HG03460 (cell line): ENCODE results near the gene TRIM10.
"Not testable (repeated sequence)": the region's sequence is repeated elsewhere in the genome, so short reads cannot be mapped to it uniquely, and the experiment has no call there.

Experiments used
- ATAC-seq: cut with Tn5 transposase; IDR thresholded peaks from one replicate; pipeline ENCODE4 v1.9.1; 2021; ENCODE audit not compliant: unreplicated experiment

The TRIM10 gene

DNA sequence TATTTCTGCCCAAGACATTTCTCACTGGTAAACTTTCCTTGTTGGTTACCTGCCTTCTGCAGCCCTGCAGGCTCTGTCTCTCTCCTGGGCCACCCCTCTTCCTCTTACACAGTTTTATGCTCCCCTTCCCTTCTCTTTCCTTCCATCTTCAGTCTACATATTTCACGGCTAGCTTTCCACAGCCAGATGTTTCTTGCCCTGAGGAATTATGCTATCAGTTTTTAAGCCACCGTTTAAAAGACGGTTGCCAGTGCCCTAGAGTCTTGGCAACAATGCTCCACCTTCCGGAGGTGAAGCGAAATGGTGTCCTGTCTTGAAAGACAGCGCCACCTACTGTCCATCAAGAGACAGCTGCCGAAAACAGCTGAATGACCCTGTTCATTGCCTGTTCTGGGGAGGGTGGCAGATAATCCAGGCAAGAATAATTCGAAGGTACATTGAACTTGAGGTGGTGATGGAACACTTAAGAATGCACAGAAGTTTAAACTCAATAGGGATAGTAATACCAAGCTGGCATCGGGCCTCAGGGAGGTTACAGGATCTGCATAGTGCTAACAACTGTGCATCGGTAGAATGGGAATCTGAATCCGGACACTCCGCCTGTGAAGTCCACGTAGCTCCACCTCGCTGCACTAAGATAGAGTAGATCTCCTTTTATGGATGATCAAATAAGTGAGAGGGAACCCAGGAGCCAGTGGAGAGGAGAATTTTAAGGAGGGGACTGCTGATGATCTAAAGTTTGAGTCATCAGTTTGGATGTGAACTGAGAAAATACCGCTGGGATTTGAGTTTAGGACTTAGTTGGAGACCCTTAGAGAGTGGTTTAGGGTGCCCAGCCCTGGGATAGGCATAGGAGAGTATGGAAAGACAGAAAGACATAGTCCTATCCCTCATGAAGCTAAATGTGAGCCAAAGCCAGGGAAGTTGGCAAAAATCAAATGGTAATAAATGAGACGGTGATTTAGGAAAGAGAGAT, 29.8 kb downstream of the TRIM10 start:
- no peak for ATAC-seq

DNA sequence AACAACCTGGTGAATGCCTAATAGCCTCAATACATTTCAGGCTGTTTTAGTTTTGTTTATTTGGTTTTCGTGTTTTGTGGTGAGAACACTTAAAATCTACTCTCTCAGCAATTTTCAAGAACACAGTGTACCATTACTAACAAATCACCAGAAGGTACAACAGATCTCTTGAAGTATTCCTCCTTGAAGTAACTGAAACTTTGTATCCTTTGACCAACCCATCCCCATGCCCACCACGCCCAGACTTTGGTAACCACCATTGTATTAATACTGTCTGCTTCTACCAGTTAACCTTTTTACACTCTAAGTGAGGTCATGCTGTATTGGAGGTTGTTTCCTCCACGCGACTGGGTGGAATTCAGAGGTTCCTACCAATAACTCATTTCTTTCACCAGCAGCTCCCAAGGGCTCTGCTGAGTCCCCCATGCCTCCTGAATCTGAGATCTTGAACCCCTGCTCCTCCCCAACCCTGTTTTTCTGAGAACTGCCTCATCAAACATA, 30.8 kb downstream of the TRIM10 start:
- no peak for ATAC-seq

DNA sequence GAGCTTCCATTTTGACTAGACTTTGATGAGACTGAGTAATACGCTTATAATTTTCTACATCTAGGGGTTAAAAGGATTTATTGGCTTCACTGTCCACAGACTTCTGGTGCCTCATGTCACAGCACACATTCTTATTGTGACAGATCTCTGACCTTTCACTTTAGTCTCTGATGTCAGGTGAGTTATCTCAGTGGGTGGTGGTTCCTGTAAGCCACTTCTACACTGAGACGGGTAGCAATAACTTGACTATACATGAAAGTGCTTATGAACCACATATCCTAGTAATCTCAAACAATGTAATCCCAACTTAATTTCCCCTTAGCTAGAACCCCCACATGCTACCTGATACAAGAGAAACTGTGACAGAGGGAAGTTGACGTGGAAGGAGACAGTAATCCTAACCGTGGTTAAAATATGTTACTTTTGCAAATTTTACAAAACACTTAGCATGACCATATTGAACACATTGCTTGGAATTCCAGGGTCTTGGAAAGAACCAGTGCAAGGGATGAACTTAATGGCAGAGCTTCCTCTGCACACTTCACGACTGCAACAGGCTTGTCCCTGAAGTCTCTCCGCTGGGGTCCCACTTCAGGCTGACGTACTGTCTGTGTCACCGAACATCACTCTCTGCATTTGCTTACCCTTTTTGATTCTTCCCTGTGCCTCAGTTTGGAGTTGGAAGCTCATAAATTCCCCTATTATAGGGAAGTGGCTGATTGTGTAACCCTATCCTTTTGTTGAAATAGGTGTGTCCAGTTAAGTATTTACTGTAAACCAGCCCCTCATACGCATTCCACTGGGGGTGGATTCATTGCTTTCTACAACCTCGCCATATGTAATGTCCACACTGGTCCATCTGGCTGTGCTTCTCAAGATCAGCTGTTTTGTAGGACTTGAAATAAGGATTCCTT, 31.5 kb downstream of the TRIM10 start:
- no peak for ATAC-seq

DNA sequence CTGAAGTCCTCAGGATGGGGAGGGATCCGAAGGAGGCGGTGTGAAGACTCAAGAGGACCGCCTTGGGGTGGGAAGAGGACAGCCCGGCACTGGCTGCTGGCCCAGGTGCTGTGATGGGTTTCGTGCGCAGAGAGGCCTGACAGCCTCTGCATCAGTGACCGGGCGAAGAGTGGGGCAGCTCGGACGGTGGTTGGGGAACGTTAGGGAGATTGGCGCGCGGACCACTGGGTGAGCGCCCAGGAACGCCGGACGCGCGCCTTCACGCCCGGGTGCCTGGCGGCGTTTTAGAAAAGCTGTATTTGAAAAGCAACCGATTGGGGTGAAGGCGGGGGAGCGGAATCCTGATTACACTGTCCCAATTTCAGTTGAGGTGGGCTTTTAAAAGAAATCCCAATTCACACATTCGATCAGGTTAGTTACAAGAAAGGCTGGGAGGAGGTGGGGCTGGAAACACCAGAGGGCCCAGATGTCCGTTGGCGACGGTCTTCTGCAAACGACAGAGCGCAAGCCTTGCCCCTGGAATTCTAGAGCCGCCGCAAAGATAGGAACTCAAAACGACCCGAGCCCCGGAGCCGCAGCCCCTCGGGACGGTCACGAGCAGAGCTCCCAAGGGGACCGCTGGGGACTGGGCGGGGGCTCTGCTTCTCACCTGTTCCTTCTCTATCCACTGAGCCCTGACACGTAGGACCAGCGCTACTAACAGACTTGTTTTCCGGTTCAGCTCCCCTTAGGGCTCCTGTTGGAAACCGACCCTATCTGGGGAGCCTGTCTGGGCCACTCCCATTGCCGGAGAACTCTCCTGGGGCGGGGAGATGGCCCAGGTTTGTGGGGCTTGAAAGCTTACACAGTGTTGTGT, 33.5 kb downstream of the TRIM10 start:
- ATAC-seq = no peak

DNA sequence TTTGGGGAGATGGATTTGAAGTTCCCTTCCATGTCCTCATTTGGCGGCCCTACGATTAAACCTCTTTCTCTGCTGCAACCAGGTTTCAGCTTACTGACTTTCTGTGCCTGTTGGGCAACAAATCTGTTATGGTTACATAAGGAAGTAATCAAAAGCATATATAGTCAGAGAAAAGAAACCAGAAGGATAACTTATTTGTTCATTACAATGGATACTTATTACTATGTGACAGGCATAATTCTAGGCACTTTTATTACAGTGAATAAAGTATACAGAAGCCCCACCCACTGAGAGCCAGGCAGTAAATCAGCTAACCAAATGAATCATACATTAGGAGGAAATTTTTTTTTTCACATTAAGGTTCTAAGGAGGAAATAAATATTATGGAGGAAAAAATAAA, 38.5 kb downstream of the TRIM10 start:
- no peak for ATAC-seq

DNA sequence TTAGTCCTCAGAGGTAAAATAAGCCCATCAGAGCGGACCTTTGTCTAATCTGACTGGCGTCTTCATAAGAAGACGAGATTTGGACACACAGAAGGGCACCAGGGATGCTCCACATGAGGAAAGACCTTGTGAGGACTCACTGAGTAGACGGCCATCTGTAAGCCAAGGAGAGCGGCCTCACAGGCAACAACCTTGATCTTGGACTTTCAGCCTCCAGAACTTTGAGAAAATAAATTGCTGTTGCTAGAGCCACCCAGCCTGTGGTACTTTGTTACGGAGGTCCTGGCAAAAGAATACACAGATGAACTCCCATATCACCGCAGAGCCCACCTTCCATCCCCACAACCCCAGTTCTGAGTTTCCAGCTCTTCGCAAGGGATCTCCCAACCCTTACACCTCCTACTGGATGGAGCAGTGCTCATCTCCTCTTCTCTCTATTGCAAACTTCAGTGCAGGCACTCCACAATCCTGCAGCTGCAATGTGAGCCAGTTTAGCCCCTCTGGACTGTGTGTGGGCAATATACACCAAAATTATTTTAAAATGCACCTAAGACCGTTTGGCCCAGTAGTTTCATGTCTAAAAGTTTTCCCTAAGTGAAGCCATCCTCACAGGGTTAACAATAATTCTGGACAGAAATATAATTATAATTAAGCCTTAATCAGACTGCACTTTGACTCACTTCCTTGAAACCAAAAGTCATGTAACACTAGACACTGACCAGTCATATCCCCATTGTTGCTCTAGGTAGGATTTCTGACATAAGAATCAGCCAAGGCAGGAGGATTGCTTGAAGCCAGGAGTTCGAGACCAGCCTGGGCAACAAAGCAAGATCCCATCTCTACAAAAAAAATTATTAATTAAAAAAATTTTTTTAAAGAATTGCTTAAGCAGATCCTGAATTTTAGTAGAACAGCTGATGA, 39.3 kb downstream of the TRIM10 start:
- no peak for ATAC-seq

DNA sequence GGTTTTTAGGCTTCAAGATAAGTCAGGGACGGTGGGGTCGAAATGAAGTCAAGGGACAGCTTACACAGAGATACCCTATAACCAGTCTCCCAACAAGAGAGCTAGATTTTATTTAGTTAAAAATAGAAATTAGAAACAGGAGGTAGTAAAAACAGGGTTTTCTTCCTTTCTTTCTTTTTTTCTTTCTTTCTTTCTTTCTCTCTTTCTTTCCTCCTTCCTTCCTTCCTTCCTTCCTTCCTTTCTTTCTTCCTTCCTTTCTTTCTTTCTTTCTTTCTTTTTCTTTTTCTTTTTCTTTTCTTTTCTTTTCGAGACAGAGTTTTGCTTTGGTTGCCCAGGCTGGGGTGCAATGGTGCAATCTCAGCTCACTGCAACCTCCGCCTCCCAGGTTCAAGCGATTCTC, 42.3 kb downstream of the TRIM10 start:
- not testable (repeated sequence) for ATAC-seq

DNA sequence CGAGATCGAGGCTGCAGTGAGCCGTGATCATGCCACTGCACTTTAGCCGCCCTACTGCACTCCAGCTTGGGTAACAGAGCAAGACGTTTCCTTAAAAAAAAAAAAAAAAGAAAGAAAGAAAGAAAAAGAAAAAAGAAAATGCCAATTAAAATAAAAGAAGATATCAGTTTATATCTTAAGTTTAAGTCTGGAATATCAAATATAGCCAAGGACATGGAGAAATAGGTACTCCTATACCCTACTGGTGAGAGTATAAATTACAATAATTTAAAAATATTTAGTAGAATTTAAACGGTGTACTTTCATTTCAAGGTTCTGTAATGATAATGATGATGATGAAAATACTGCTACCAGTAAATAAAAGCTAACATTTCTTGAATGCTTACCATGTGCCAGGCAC, 44.3 kb downstream of the TRIM10 start:
- ATAC-seq = no peak

DNA sequence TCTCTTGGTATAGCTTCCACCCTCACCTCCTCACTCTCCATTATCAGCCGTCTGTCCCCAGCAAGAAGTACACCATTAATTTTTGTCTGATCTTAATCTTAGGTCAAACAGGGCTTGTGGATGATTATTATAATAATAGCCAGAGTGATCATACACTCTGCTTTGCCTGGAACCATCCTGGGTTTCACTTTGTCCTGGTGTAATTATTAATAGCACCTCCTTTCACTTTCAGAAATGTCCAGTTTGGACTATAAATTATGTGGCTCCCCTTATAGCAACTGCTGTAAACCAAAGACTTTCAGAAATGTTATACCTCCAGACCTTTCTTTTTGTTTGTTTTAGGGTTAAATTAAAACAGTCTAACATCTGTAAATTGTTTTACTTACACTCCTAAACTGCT, 47.2 kb downstream of the TRIM10 start:
- no peak for ATAC-seq

DNA sequence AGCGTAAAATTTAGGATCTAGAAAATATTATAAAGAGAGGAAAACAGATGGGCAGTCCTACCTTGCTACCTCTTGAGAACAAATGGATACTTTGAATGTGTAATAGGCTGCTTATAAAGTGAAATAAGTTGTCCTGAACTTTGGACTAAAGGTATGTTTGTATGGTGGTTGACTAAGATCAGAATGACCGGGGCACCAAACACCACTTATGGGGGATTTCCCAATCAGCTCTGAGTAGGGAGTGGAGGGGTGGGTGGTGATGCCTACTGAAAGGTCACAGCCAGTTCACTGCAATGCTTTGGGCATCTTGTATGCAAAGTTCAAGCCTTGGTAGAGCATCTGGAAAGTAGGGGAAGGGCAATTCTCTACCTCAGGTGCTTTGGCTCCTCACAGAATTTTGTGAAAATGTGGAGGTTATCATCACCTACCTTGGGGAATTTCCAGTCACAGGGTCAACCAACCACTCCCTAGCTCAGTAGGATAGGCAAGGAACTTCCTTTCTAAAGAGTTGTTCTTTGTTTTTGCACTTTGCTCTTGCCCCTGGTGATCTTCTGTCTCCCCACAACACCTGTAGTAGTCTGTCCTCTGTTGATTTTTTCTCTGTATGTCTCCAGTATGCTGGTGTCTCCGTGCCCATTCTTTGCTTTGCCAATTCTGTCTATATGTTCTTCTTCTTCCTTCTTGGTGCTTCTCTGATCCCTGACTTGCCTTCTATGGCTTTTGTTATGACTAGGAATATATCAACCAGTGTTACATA, 47.8 kb downstream of the TRIM10 start, which contains the start of gene TRIM31:
TSS of gene TRIM31 (minus strand) at position 88 of the 757 bp plus-strand sequence. CDS start 285 bp downstream, outside the sequence.
- no peak for ATAC-seq

DNA sequence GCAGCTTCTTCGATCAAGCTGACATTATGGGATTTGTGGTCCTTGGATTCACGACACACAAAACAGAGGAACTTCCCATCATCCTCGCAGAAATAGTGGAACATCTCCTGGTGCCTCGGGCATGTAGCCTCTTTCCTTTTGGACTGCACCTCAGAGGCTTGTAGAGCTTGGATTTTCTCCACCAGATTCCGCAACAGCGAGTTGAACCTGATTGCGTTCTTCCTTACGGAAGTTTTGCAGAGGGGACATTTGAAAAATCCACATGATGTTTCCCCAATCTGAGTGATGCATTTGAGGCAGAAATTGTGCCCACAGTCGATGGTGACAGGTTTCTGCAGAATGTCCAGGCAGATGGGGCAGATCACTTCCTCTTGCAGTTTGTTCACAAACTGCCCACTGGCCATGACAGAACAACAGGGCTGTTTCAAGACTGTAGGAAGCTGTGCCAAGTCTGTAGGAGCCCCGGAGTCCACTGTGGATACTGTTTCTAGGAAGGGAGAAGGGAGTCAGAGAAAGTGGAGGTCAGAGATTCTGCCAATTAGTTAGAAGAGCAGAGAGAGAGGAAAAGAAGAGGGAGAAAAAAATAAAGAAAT, 48.5 kb downstream of the TRIM10 start:
- no peak for ATAC-seq

DNA sequence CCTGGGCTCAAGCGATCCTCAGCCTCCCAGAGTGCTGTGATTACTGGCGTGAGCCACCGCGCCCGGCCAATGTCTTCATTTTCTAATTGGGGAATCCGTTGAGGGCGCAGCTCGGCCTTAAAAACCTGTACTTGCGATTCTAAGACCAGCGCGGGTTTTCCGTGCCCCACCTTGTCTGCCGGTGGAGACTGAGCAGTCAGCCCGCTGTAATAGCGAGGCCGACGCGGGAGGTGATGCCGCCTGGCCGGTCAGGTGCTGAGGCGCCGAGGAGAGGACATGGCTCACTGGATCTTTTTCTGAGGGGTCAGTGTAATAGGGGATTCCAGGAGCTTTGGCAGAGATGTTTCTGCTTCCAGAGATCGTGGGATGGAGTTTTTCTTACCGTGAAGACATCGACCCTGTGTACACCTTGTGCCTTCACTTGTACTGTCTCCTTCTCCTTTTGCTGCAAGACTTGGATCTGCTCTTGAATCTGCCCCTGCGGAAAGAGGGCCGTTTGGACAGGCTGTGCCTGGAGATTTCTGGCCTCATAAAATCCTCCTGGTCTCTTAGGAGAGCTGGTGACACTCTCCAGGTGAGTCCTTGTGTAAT, 49.6 kb downstream of the TRIM10 start:
- ATAC-seq = no peak

DNA sequence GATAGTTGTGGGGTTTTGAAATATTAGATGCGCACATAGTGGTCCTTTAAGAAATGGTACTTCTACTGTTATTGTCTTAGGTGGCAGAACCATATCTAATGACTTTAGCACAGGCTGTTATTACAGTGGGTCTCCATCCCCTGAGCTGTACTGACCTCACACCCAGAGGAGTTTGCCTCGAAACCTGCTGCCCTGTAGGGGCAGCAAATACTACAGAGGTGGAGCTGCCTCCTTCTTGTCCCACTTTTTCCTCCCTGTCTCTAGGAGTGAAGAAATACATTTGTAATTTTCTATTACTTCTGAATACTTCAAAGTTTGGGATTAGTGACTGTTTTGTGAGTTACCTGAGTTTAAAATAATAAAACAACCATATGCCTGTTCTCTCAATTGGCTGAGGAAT, 56.4 kb downstream of the TRIM10 start:
- ATAC-seq = no peak

DNA sequence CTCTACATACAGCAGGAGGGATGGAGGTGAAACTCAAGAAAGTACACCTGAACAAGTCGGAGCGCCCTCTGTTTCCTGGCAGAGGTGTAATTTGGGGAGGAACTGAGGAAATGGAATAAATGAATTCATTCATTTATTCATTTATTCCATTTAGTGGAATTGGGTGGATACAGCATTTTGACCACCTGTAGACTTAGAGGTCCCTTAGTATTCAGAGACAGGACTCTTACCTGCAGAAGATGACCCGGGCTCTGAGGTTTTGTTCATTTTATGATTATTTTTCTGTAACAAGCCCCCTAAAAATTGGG, 57.2 kb downstream of the TRIM10 start:
- no peak for ATAC-seq

DNA sequence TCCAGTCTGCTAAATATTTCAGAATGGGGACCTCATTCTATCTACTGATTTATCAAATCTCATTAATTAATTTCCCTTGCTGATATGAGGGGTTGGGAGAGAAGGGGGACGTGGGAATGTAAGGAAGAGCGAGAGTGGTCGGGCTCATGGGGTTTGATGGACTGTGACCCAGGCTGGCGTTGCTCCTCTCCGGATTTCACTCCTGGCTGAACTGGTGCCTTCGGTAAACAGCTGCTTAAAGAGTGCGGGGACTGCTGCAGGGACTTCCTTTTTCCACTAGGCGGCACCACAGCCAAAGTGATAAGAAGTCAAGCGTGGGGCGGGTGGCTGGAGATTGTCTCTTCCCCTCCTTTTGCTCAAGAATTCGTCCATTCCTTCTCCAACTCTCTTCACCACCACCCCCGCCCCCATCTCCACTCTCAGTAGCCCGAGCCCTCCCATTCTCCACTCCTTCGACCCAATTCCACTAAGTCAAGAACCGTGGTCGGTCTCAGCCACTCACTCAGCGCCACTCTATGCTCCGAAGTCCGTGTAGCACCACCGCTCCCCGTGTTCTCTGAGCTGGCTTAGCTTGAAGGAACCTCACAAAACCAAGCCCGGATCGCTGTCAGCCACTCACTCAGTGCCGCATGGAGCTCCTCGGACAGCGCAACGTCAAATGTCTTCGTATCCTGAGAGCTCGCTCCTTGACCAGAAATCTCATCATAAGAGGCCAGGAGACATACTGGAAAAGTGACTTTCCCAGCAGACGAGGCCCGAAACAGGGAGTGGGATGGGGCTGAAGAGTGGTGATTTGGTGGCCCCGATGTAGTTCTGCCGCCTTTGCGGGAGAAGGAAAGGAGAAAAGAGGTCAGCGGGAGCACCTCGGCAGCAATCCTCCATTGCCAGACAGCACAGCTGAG, 57.8 kb downstream of the TRIM10 start:
- ATAC-seq = peak; percentile 65

DNA sequence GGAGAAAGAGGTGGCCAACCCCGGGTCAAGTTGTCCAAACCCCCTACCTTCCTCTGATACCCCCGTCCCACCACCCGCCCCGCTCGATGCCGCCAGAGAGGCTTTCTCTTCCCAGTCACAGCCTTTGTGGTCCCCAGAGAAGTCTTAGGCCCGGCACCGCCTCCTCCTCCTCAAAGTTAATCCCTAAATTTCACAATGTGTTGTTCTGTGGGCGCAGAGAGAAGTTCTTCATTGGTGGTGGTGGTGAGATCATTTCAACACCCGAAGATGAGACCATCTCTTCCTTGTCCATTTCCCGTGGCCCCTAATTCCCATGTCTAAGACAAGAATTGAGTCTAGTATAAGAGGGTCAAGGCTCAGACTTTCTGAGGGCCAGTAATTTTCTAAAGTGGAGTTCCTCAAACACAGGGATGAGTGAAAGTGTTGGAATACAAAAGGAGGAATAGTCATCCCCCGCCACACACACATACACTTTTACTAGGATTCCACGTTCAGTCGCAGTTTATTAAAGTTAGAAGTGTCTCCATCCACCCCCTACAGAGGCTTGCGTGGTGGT, 58.5 kb downstream of the TRIM10 start:
- no peak for ATAC-seq
